OCI-LY7 (cell line): ENCODE data around the gene SLAMF7. TPM values are rescaled to one million over a fixed set of nuclear protein-coding genes. Genes with fewer than 3 reads are reported as not detected.

Experiments used
- BruUV-seq: library from RNA; stranded (reverse); fragments of 400-500 nt; replicated peaks from 2 replicates; lab custom pipeline; 2021; lab: Mats Ljungman, UMichigan
- CTCF ChIA-PET: fragments of 300-600 bp; sonication (Branson Sonifier 250); formaldehyde crosslinking; loops from one replicate; lab custom pipeline; 2022; ENCODE audit warnings: antibody characterized with exemption; ENCODE audit not compliant: unreplicated experiment; lab: Charles Lee
- POLR2A ChIA-PET: fragments of 300-600 bp; sonication (Branson Sonifier 250); formaldehyde crosslinking; loops from one replicate; lab custom pipeline; 2022; ENCODE audit warnings: antibody characterized with exemption; lab: Charles Lee
- DNase-seq: peaks from one replicate; pipeline ENCODE4 v3.0.0-alpha.2; 2015; ENCODE audit warnings: low spot score
- H2AFZ ChIP-seq: fragments of 200-600 bp; sonication (generic), shearing (Covaris generic); 2 replicates; pipeline ENCODE4 v1.6.1; 2014; ENCODE audit warnings: mild to moderate bottlenecking, antibody characterized with exemption, low read length, moderate library complexity
- H3K27ac ChIP-seq: fragments of 200-600 bp; sonication (generic); 2 replicates; pipeline ENCODE4 v1.5.1; 2014; ENCODE audit warnings: mixed run types, low read depth, mild to moderate bottlenecking, moderate library complexity, low read length, inconsistent platforms; ENCODE audit not compliant: poor library complexity, severe bottlenecking
- H3K36me3 ChIP-seq: fragments of 200-600 bp; sonication (generic); 2 replicates; pipeline ENCODE4 v1.6.1; 2014; ENCODE audit warnings: mild to moderate bottlenecking, antibody characterized with exemption, low read length, moderate library complexity, mixed read lengths; ENCODE audit not compliant: insufficient read depth
- H3K4me1 ChIP-seq: fragments of 200-600 bp; sonication (generic); 2 replicates; pipeline ENCODE4 v1.5.1; 2014; ENCODE audit warnings: mild to moderate bottlenecking, low read length; ENCODE audit not compliant: insufficient read depth, poor library complexity, severe bottlenecking
- H3K4me2 ChIP-seq: fragments of 200-600 bp; sonication (generic); 2 replicates; pipeline ENCODE4 v1.6.1; 2014; ENCODE audit warnings: mild to moderate bottlenecking, low read length
- H3K4me3 ChIP-seq: fragments of 200-600 bp; sonication (generic); 2 replicates; pipeline ENCODE4 v1.5.1; 2014; ENCODE audit warnings: mild to moderate bottlenecking, low read depth, low read length; ENCODE audit not compliant: poor library complexity, severe bottlenecking
- H3K79me2 ChIP-seq: fragments of 200-600 bp; sonication (generic); 2 replicates; pipeline ENCODE4 v1.6.1; 2016; ENCODE audit warnings: low read depth, mild to moderate bottlenecking, low read length, moderate library complexity, mixed read lengths; ENCODE audit not compliant: insufficient read depth
- H3K9me2 ChIP-seq: fragments of 200-600 bp; sonication (generic); 2 replicates; pipeline ENCODE4 v1.6.1; 2016; ENCODE audit warnings: mild to moderate bottlenecking, low read length, mixed read lengths; ENCODE audit not compliant: insufficient read depth
- H3K9me3 ChIP-seq: fragments of 200-600 bp; sonication (generic); 2 replicates; pipeline ENCODE4 v1.6.1; 2014; ENCODE audit warnings: mild to moderate bottlenecking, mixed run types, low read length, mixed read lengths
- H4K20me1 ChIP-seq: fragments of 200-600 bp; sonication (generic); 2 replicates; pipeline ENCODE4 v1.6.1; 2014; ENCODE audit warnings: mild to moderate bottlenecking, antibody characterized with exemption, low read length, moderate library complexity, mixed read lengths; ENCODE audit not compliant: insufficient read depth
- EZH2phosphoT487 ChIP-seq: fragments of 200-600 bp; sonication (generic); IDR thresholded peaks from 2 replicates; pipeline ENCODE4 v1.6.1; 2018; ENCODE audit warnings: low read depth, borderline replicate concordance, mild to moderate bottlenecking, mixed run types, antibody characterized with exemption, low read length, moderate library complexity, mixed read lengths
- intact Hi-C: fragments of 100-400 bp; cut with micrococcal nuclease; formaldehyde crosslinking; loops from one replicate; pipeline ENCODE4 v1.10.0; 2022; ENCODE audit not compliant: unreplicated experiment
- total RNA-seq, 2 experiments: library from RNA; depleted of rRNA in 1 of 2; stranded (reverse); fragments of >200 nt in 1 of 2; shearing (Covaris generic) in 1 of 2; gene quantifications; 2 replicates each; pipeline ENCODE4 v1.2.3, GENCODE V29; 2014 to 2022
- TF ChIP-seq, protein P1 (sequence below): fragments of 200-600 bp; sonication (generic); conservative IDR thresholded peaks from 2 replicates; pipeline ENCODE4 v1.5.1; 2014; ENCODE audit warnings: mild to moderate bottlenecking, antibody characterized with exemption, low read length, moderate library complexity, mixed read lengths

SLAMF7 gene
- total RNA-seq, 2 experiments from 2014 or later: not detected

DNA sequence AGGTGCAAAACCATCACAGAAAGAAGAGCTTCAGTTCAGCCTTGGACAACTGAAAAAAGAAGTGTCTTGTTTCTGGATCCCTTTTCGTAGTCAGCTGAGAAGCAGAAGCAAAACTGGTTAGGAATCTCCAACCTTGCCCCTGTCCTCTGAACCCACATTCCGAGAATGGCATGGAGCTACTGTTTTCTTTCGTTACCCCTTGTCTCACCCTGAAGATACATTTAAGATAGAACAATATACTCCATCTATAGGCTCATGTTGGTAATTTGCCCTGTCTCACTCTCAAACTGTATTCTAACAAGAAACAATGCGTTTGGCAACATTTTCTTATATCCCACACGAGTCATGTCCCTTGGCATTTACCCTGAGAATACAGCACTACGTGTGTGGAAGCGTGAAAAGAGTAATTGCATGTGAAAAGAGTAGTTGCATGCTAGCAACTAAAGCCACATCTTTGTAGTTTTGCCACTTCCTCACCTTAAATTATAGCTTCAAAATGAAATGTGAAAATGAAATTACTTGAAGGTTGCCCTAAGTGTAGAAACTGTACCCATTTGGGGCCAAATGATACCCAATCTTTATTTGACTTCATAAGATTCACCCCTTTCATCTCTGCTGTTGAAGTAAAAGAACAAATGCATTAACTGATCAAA lies 5.3 kb downstream of the SLAMF7 start:
- BruUV-seq: no TSS peak
- DNase-seq: no peak
- Histone ChIP-seq H4K20me1 (no peaks in the 10 kb centered on the region), H3K79me2 (no peaks in the 10 kb centered on the region), H3K36me3 (no peaks in the 10 kb centered on the region), H3K4me1 (peaks cover 11% of the 10 kb centered on the region), H3K27ac (no peak overlapping the region), H3K4me3 (no peak overlapping the region), H3K9me3 (no peaks in the 10 kb centered on the region), H2AFZ (no peak overlapping the region), H3K9me2 (no peaks in the 10 kb centered on the region), H3K4me2 (no peak overlapping the region)
- intact Hi-C loops: no loop called here
- no peak for TF ChIP-seq EZH2phosphoT487
- TF ChIP-seq, protein P1, sequence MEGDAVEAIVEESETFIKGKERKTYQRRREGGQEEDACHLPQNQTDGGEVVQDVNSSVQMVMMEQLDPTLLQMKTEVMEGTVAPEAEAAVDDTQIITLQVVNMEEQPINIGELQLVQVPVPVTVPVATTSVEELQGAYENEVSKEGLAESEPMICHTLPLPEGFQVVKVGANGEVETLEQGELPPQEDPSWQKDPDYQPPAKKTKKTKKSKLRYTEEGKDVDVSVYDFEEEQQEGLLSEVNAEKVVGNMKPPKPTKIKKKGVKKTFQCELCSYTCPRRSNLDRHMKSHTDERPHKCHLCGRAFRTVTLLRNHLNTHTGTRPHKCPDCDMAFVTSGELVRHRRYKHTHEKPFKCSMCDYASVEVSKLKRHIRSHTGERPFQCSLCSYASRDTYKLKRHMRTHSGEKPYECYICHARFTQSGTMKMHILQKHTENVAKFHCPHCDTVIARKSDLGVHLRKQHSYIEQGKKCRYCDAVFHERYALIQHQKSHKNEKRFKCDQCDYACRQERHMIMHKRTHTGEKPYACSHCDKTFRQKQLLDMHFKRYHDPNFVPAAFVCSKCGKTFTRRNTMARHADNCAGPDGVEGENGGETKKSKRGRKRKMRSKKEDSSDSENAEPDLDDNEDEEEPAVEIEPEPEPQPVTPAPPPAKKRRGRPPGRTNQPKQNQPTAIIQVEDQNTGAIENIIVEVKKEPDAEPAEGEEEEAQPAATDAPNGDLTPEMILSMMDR: no peak
- ChIA-PET POLR2A (interaction anchor here (1.4 to 1.9 kb wide), 2 partner anchors 12 to 120 kb away, joined by 3 to 6 read pairs; no protein-coding TSS in a partner anchor), CTCF (interaction anchor here (0.6 kb wide), 1 partner anchor 23 kb away, joined by 3 read pairs; no protein-coding TSS in a partner anchor)

GRCh38 chr1:160744852-160745520 lies 5.9 kb downstream of the SLAMF7 start:
- no peak for DNase-seq
- ChIA-PET CTCF (no interaction called here), POLR2A (interaction anchor here (1.4 to 1.9 kb wide), 2 partner anchors 11 to 121 kb away, joined by 3 to 6 read pairs; no protein-coding TSS in a partner anchor)
- Histone ChIP-seq H3K36me3 (no peaks in the 10 kb centered on the region), H4K20me1 (no peaks in the 10 kb centered on the region), H3K79me2 (no peaks in the 10 kb centered on the region), H3K4me3 (no peak overlapping the region), H2AFZ (no peak overlapping the region), H3K9me2 (no peaks in the 10 kb centered on the region), H3K4me2 (no peak overlapping the region), H3K27ac (no peak overlapping the region), H3K4me1 (peaks cover 7% of the 10 kb centered on the region), H3K9me3 (no peaks in the 10 kb centered on the region)
- no TSS peak for BruUV-seq
- TF ChIP-seq EZH2phosphoT487: no peak
- TF ChIP-seq, protein P1: no peak
- intact Hi-C loops: no loop called here

- Histone ChIP-seq H4K20me1 (no peaks in the 10 kb centered on the region), H3K9me2 (no peaks in the 10 kb centered on the region), H3K9me3 (no peaks in the 10 kb centered on the region), H3K79me2 (no peaks in the 10 kb centered on the region), H2AFZ (no peak overlapping the region), H3K4me2 (no peak overlapping the region), H3K4me1 (peaks cover 2% of the 10 kb centered on the region), H3K36me3 (no peaks in the 10 kb centered on the region), H3K27ac (no peak overlapping the region), H3K4me3 (no peak overlapping the region)
- intact Hi-C loops: no loop called here
- ChIA-PET CTCF (no interaction called here), POLR2A (no interaction called here)
- BruUV-seq: no TSS peak
- no peak for DNase-seq
- TF ChIP-seq, protein P1: no peak
- TF ChIP-seq EZH2phosphoT487: no peak
These were observed 6.5 kb downstream of the SLAMF7 start for GRCh38 chr1:160745551-160745950.
